Smooth muscle cell (in vitro differentiated cells): ENCODE measurements around the gene NAALADL2. TPM values are rescaled to one million over a fixed set of nuclear protein-coding genes. Genes with fewer than 3 reads are reported as not detected.

Experiments used
- DNase-seq: peaks from one replicate; lab custom pipeline; 2025; ENCODE audit not compliant: unreplicated experiment; lab: John Stamatoyannopoulos, UW
- H2AFZ ChIP-seq: fragments of 200-600 bp; sonication (generic); 2 replicates; pipeline ENCODE4 v1.6.0; 2016; ENCODE audit warnings: antibody characterized with exemption, low read depth, mild to moderate bottlenecking
- H3F3A ChIP-seq: fragments of 200-600 bp; sonication (generic); 2 replicates; pipeline ENCODE4 v1.6.0; 2017; ENCODE audit warnings: antibody characterized with exemption, low read depth
- H3K27ac ChIP-seq: fragments of 200-600 bp; sonication (generic); 2 replicates; pipeline ENCODE4 v1.5.1; 2016; ENCODE audit warnings: low read depth, mild to moderate bottlenecking
- H3K27me3 ChIP-seq: fragments of 200-600 bp; sonication (generic); 2 replicates; pipeline ENCODE4 v1.6.1; 2016; ENCODE audit warnings: low read depth, mild to moderate bottlenecking
- H3K36me3 ChIP-seq: fragments of 200-600 bp; sonication (generic); 2 replicates; pipeline ENCODE4 v1.5.1; 2016; ENCODE audit warnings: low read depth
- H3K4me1 ChIP-seq: fragments of 200-600 bp; sonication (generic); 2 replicates; pipeline ENCODE4 v1.5.1; 2016; ENCODE audit warnings: low read depth
- H3K4me2 ChIP-seq: fragments of 200-600 bp; sonication (generic); 2 replicates; pipeline ENCODE4 v1.6.0; 2016; ENCODE audit warnings: mild to moderate bottlenecking
- H3K4me3 ChIP-seq: fragments of 200-600 bp; sonication (generic); 2 replicates; pipeline ENCODE4 v1.5.1; 2016; ENCODE audit warnings: mild to moderate bottlenecking
- H3K79me2 ChIP-seq: fragments of 200-600 bp; sonication (generic); 2 replicates; pipeline ENCODE4 v1.6.0; 2016; ENCODE audit warnings: low read depth, mild to moderate bottlenecking
- H3K9ac ChIP-seq: fragments of 200-600 bp; sonication (generic); 2 replicates; pipeline ENCODE4 v1.6.0; 2016; ENCODE audit warnings: low read depth
- H3K9me3 ChIP-seq: fragments of 200-600 bp; sonication (generic); replicated peaks from 2 replicates; pipeline ENCODE4 v1.5.1; 2016; ENCODE audit warnings: low read depth
- H4K20me1 ChIP-seq: fragments of 200-600 bp; sonication (generic); 2 replicates; pipeline ENCODE4 v1.6.0; 2016; ENCODE audit warnings: low read depth
- CTCF ChIP-seq: fragments of 200-600 bp; sonication (generic); IDR thresholded peaks from 2 replicates; pipeline ENCODE4 v1.5.1; 2017; ENCODE audit warnings: borderline replicate concordance, mild to moderate bottlenecking, antibody characterized with exemption; ENCODE audit not compliant: insufficient read depth, poor library complexity, severe bottlenecking
- WGBS: methylation state at CpG from one replicate; pipeline ENCODE4 v1.1.7; 2016; ENCODE audit warnings: low lambda C conversion rate; 5-methylcytosine and 5-hydroxymethylcytosine counted together
- polyA plus RNA-seq: library from polyadenylated mRNA; unstranded; fragments of >200 nt; fragmentation: Nextera tagmentation; extraction: Ambion mirVana; gene quantifications from 2 replicates; pipeline ENCODE4 v1.2.1, GENCODE V29; 2016
- total RNA-seq: library from RNA; depleted of rRNA; stranded (reverse); fragments of >200 nt; gene quantifications from 2 replicates; pipeline ENCODE4 v1.2.3, GENCODE V29; 2014

Gene NAALADL2
- total and polyA plus RNA-seq, 2 experiments from 2014 or later, result 2.5 to 13.8 TPM

DNA sequence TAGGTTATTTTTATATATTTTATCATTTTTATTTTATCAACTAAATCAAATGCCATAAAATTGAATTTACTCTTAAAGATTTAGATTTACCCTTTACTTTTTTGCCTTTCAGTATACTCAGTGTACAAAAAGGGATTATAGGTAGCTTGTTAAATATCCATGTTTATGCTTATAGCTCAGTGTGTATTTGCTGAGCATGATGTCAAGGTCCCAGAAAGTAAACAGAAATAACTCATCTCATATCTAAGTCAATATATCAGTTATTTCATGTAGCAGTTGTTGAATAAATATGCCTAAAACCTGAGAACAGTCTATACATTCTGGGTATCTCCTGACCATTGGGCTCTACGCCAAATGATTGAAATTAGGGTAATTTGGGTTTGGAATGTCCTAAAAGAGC is 693.8 kb downstream of the NAALADL2 start:
- Histone ChIP-seq H3K4me2 (no peak overlapping the region), H3K9me3 (no peaks in the 10 kb centered on the region), H3F3A (no peaks in the 10 kb centered on the region), H3K4me1 (no peaks in the 10 kb centered on the region), H4K20me1 (no peaks in the 10 kb centered on the region), H3K79me2 (no peaks in the 10 kb centered on the region), H3K27me3 (no peaks in the 10 kb centered on the region), H2AFZ (no peak overlapping the region), H3K4me3 (no peak overlapping the region), H3K27ac (no peak overlapping the region), H3K9ac (no peak overlapping the region), H3K36me3 (no peaks in the 10 kb centered on the region)
- no peak for TF ChIP-seq CTCF
- WGBS, result 100% methylated on average over 1 of the region's 1 CpG
- no peak for DNase-seq

DNA sequence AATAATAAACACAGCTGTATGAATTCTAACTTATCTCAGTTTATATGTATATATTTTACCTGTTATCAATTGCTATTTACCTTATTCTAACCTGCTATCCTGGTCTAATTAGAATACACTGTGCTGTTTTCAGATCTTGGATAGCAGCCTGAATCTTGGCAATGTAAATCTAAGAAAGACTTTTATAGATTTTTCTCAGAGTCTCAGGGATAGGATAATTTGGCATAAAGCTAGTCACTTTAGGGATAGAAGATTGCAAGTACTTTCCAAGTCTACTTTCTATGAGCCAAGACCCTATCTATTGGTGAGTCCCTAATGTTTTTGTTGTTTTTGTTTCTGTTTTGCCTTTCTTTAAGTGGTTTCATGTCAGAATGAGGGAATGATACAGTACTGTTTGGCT is 695.7 kb downstream of the NAALADL2 start:
- Histone ChIP-seq H3K4me1 (no peaks in the 10 kb centered on the region), H4K20me1 (no peaks in the 10 kb centered on the region), H3K9ac (no peak overlapping the region), H3K79me2 (no peaks in the 10 kb centered on the region), H3K27ac (no peak overlapping the region), H3K36me3 (no peaks in the 10 kb centered on the region), H3K4me2 (no peak overlapping the region), H3F3A (no peaks in the 10 kb centered on the region), H3K27me3 (no peaks in the 10 kb centered on the region), H3K9me3 (no peaks in the 10 kb centered on the region), H2AFZ (no peak overlapping the region), H3K4me3 (no peak overlapping the region)
- no peak for TF ChIP-seq CTCF
- DNase-seq, result no peak

DNA sequence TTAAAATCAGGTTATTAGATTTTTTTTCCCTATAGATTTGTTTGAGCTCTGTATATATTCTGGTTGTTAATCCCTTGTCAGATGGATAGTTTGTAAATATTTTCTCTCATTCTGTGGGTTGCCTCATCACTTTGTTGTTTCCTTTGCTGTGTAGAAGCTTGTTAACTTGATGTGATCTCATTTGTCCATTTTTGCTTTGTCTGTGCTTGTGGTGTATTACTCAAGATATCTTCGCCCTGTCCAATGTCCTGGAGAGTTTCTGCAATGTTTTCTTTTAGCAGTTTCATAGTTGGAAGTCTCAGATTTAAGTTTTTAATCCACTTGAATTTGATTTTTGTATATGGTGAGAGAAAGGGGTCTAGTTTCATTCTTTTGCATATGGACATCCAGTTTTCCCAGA is 699.1 kb downstream of the NAALADL2 start:
- no peak for DNase-seq
- no peaks in the 10 kb centered on the region for H4K20me1 ChIP-seq
- TF ChIP-seq CTCF, result no peak

DNA sequence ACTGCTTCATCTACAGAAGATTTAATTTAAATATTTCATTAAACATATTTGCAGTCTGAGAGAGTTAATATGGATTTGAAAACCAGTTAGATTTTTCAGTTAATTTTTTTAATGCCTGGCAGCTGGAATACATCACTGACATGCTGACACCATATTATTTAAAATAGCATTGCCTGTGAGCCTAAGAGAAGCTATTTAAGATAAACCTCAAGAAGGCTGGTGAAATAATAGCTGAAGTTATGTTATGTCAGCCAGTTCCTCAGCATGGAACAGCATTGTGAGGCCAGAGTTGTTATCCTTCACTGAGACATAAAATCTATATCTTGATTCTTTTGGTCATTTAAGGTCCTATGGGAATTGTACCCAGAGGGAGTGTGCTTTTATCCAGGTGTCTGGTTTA is 705.2 kb downstream of the NAALADL2 start:
- Histone ChIP-seq H3K4me3 (no peak overlapping the region), H3K4me1 (no peaks in the 10 kb centered on the region), H3K36me3 (no peaks in the 10 kb centered on the region), H3K9ac (no peak overlapping the region), H4K20me1 (no peaks in the 10 kb centered on the region), H3K4me2 (no peak overlapping the region), H3K9me3 (no peaks in the 10 kb centered on the region), H3K27ac (no peak overlapping the region), H3F3A (no peaks in the 10 kb centered on the region), H2AFZ (no peak overlapping the region), H3K79me2 (no peaks in the 10 kb centered on the region), H3K27me3 (no peaks in the 10 kb centered on the region)
- TF ChIP-seq CTCF, result no peak
- no peak for DNase-seq

More for the DNA sequence above, 699.1 kb downstream of the NAALADL2 start:
- Histone ChIP-seq H3K4me3 (no peak overlapping the region), H2AFZ (no peak overlapping the region), H3K27me3 (no peaks in the 10 kb centered on the region), H3K79me2 (no peaks in the 10 kb centered on the region), H3F3A (no peaks in the 10 kb centered on the region), H3K9ac (no peak overlapping the region), H3K4me2 (no peak overlapping the region), H3K9me3 (no peaks in the 10 kb centered on the region), H3K27ac (no peak overlapping the region), H3K4me1 (no peaks in the 10 kb centered on the region), H3K36me3 (no peaks in the 10 kb centered on the region)
- WGBS, result 92% methylated on average over 1 of the region's 1 CpG
